Measurements from ENCODE around the gene ABHD8.
"Not testable (repeated sequence)": the region's sequence is repeated elsewhere in the genome, so short reads cannot be mapped to it uniquely, and the experiment has no call there.

ABHD8 gene

DNA sequence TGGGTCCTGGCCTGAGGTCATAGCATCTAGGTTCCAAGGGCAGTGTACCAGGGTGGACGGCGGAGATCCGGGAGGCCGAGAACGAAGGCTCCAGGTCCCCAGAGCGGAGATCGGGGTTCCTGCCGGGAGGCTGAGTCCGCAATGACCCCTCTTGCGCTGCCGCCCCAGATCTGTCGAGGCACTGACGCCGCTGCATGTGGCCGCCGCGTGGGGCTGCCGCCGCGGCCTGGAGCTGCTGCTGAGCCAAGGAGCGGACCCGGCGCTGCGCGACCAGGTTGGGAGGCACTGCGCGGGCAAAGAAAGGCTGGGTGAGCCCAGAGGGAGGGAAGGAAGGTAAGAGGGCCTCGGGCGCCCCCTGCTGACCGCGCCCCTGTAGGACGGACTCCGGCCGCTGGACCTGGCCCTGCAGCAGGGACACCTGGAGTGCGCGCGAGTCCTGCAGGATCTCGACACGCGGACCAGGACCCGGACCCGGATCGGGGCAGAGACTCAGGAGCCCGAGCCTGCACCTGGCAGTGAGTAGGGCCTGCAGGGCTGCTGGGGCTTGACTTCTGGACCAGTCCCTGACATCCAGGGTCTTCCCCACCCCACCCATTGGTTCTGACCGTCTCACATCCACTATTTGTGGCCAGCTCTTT lies 20.6 kb downstream of the ABHD8 start:
- Histone ChIP-seq H3K27me3 (ENCODE audit: insufficient read depth, insufficient read length) (no peaks in the 10 kb centered on the region), H3K9ac (ENCODE audit: insufficient read length, low read depth) (peak overlapping the region; percentile 93), H3K9me3 (ENCODE audit: insufficient read depth, low read length) (peaks cover 8% of the 10 kb centered on the region; the same call in 1 of the 2 replicates), H3K36me3 (ENCODE audit: insufficient read depth, insufficient read length, low read length) (peaks cover 53% of the 10 kb centered on the region), H3K4me1 (ENCODE audit: insufficient read depth, insufficient read length) (peaks cover 6% of the 10 kb centered on the region), H3K4me3 (ENCODE audit: insufficient read length, low read depth) (peak overlapping the region; percentile 70)
- TF ChIP-seq SUZ12 (IDR thresholded peaks at IDR 0.05; ENCODE audit: extremely low read depth, insufficient read depth, insufficient read length) (no peak), YY1 (IDR thresholded peaks at IDR 0.05; ENCODE audit: insufficient read depth, insufficient read length) (no peak), ZNF274 (IDR thresholded peaks at IDR 0.05; ENCODE audit: low read depth, low read length) (no peak)
- DNase-seq (ENCODE audit: low read depth, low spot score): peak; percentile 69

DNA sequence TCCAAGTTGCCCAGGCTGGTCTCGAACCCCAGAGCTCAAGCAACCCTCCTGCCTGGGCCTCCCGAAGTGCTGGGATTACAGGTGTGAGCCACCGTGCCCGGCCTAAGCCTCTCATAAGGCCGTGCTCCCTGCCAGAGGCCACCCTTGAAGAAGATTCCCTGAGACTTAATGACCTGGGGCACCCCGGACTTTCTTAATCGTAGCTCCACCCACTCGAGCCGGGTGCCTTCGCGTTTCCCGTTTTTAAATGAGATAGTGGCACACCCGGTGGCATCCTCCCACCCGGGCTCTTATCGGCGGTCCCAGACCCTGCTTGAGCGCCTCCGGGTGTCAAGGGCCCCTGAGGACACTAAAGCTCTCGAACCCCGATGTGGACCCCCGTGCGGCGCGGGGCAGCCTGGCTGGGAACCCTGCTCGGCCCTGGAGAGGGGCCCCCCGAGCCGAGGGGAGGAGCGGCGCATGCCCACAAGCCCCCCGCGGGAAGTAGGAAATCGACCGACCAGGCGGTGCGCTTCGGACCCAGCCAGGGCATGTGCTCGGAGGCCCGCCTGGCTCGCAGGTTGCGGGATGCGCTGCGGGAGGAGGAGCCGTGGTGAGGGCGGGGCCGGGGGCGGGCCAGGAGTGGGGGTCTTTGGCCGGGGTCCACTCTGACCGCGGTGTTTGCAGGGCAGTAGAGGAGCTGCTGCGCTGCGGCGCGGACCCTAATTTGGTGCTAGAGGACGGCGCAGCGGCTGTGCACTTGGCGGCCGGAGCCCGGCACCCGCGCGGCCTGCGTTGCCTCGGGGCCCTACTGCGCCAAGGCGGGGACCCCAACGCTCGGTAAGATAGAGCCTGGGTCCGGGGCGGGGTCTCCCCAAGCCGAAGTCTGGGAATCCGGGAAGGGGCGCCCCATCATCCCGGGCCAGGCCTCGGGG lies 21.6 kb downstream of the ABHD8 start, which contains the start of gene ANKLE1:
Gene ANKLE1, plus strand, starts transcription at position 511 of the 914 bp plus-strand sequence. Its CDS starts 20 bp downstream, at position 531.
- no peaks in the 10 kb centered on the region for H3K27me3 ChIP-seq (ENCODE audit: insufficient read depth, insufficient read length)
- peaks cover 6% of the 10 kb centered on the region for H3K4me1 ChIP-seq (ENCODE audit: insufficient read depth, insufficient read length)
- H3K9ac ChIP-seq (ENCODE audit: insufficient read length, low read depth): peak within 1 kb of the TSS; percentile 93
- peaks cover 60% of the 10 kb centered on the region for H3K36me3 ChIP-seq (ENCODE audit: insufficient read depth, insufficient read length, low read length)
- no peak for DNase-seq (ENCODE audit: low read depth, low spot score)
- TF ChIP-seq ZNF274 (IDR thresholded peaks at IDR 0.05; ENCODE audit: low read depth, low read length) (no peak), SUZ12 (IDR thresholded peaks at IDR 0.05; ENCODE audit: extremely low read depth, insufficient read depth, insufficient read length) (no peak), YY1 (IDR thresholded peaks at IDR 0.05; ENCODE audit: insufficient read depth, insufficient read length) (no peak)
- peaks cover 8% of the 10 kb centered on the region; the same call in 1 of the 2 replicates for H3K9me3 ChIP-seq (ENCODE audit: insufficient read depth, low read length)
- H3K4me3 ChIP-seq (ENCODE audit: insufficient read length, low read depth): peak within 1 kb of the TSS; percentile 70

GRCh38 chr19:17279436-17279835 lies 23.8 kb downstream of the ABHD8 start:
- no peak for DNase-seq (ENCODE audit: low read depth, low spot score)
- peaks cover 63% of the 10 kb centered on the region for H3K36me3 ChIP-seq (ENCODE audit: insufficient read depth, insufficient read length, low read length)
- no peak overlapping the region for H3K9ac ChIP-seq (ENCODE audit: insufficient read length, low read depth)
- peaks cover 6% of the 10 kb centered on the region for H3K4me1 ChIP-seq (ENCODE audit: insufficient read depth, insufficient read length)
- H3K9me3 ChIP-seq (ENCODE audit: insufficient read depth, low read length): no peaks in the 10 kb centered on the region
- no peak for TF ChIP-seq SUZ12 (IDR thresholded peaks at IDR 0.05; ENCODE audit: extremely low read depth, insufficient read depth, insufficient read length)
- TF ChIP-seq YY1 (IDR thresholded peaks at IDR 0.05; ENCODE audit: insufficient read depth, insufficient read length): no peak
- no peak for TF ChIP-seq ZNF274 (IDR thresholded peaks at IDR 0.05; ENCODE audit: low read depth, low read length)
- H3K27me3 ChIP-seq (ENCODE audit: insufficient read depth, insufficient read length): no peaks in the 10 kb centered on the region
- H3K4me3 ChIP-seq (ENCODE audit: insufficient read length, low read depth): no peak overlapping the region

GRCh38 chr19:17275441-17276175 lies 27.6 kb downstream of the ABHD8 start:
- TF ChIP-seq ZNF274 (IDR thresholded peaks at IDR 0.05; ENCODE audit: low read depth, low read length) (no peak), SUZ12 (IDR thresholded peaks at IDR 0.05; ENCODE audit: extremely low read depth, insufficient read depth, insufficient read length) (no peak), YY1 (IDR thresholded peaks at IDR 0.05; ENCODE audit: insufficient read depth, insufficient read length) (no peak)
- H3K4me1 ChIP-seq (ENCODE audit: insufficient read depth, insufficient read length): peaks cover 2% of the 10 kb centered on the region

DNA sequence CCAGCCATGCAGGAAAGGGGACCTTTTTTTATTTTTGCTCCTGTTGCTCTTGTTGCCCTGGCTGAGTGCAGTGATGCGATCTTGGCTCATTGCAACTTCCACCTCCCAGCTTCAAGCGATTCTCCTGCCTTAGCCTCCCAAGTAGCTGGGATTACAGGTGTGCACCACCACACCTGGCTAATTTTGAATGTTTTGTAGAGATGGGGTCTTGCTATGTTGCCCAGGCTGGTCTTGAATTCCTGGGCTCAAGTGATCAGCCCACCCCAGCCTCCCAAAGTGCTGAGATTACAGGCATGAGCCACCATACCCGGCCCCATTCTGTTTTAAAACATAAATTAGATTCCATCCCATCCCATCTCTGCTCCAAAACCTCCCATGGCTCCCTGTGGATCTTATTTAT lies 28.3 kb downstream of the ABHD8 start:
- DNase-seq (ENCODE audit: low read depth, low spot score); H3K9me3 ChIP-seq (ENCODE audit: insufficient read depth, low read length); H3K4me1 ChIP-seq (ENCODE audit: insufficient read depth, insufficient read length); H3K9ac ChIP-seq (ENCODE audit: insufficient read length, low read depth); H3K27me3 ChIP-seq (ENCODE audit: insufficient read depth, insufficient read length); H3K4me3 ChIP-seq (ENCODE audit: insufficient read length, low read depth): not testable (repeated sequence)
- H3K36me3 ChIP-seq (ENCODE audit: insufficient read depth, insufficient read length, low read length): peaks cover 80% of the 10 kb centered on the region

More at GRCh38 chr19:17275441-17276175, 27.6 kb downstream of the ABHD8 start:
- Histone ChIP-seq H3K4me3 (ENCODE audit: insufficient read length, low read depth) (no peak overlapping the region), H3K9ac (ENCODE audit: insufficient read length, low read depth) (no peak overlapping the region), H3K36me3 (ENCODE audit: insufficient read depth, insufficient read length, low read length) (peaks cover 75% of the 10 kb centered on the region), H3K27me3 (ENCODE audit: insufficient read depth, insufficient read length) (no peaks in the 10 kb centered on the region), H3K9me3 (ENCODE audit: insufficient read depth, low read length) (no peaks in the 10 kb centered on the region)
- DNase-seq (ENCODE audit: low read depth, low spot score): no peak

DNA sequence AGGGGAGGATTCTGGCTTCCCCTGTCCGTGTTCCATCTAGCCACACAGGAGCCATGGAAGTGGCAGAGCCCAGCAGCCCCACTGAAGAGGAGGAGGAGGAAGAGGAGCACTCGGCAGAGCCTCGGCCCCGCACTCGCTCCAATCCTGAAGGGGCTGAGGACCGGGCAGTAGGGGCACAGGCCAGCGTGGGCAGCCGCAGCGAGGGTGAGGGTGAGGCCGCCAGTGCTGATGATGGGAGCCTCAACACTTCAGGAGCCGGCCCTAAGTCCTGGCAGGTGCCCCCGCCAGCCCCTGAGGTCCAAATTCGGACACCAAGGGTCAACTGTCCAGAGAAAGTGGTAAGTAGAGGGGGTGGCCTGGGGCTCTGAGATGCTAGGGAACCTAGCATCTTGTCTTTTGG lies 34.5 kb downstream of the ABHD8 start:
- TF ChIP-seq YY1 (IDR thresholded peaks at IDR 0.05; ENCODE audit: insufficient read depth, insufficient read length) (no peak), SUZ12 (IDR thresholded peaks at IDR 0.05; ENCODE audit: extremely low read depth, insufficient read depth, insufficient read length) (no peak), ZNF274 (IDR thresholded peaks at IDR 0.05; ENCODE audit: low read depth, low read length) (no peak)
- no peak overlapping the region for H3K9ac ChIP-seq (ENCODE audit: insufficient read length, low read depth)
- H3K4me1 ChIP-seq (ENCODE audit: insufficient read depth, insufficient read length): no peaks in the 10 kb centered on the region
- no peaks in the 10 kb centered on the region for H3K27me3 ChIP-seq (ENCODE audit: insufficient read depth, insufficient read length)
- peaks cover 38% of the 10 kb centered on the region for H3K36me3 ChIP-seq (ENCODE audit: insufficient read depth, insufficient read length, low read length)
- no peaks in the 10 kb centered on the region for H3K9me3 ChIP-seq (ENCODE audit: insufficient read depth, low read length)
- no peak overlapping the region for H3K4me3 ChIP-seq (ENCODE audit: insufficient read length, low read depth)
- no peak for DNase-seq (ENCODE audit: low read depth, low spot score)
